Peyer's patch (tissue), 4 donors: Measurements from ENCODE around the gene DNALI1. TPM values are rescaled to one million over a fixed set of nuclear protein-coding genes. Genes with fewer than 3 reads are reported as not detected.

Source experiments
- DNase-seq, 3 donors: peaks; one replicate each; pipeline ENCODE4 v3.0.0-alpha.2; 2017 to 2019
- H3K27ac ChIP-seq, 4 donors: fragments of 200-600 bp; sonication (generic); one replicate each; pipeline ENCODE4 v1.5.1; 2016 to 2019
- H3K27me3 ChIP-seq, 2 donors: fragments of 200-600 bp; sonication (generic); one replicate each; pipeline ENCODE4 v1.5.1; 2019
- H3K36me3 ChIP-seq, 3 donors: fragments of 200-600 bp; sonication (generic); one replicate each; pipeline ENCODE4 v1.5.1; 2016 to 2019
- H3K4me1 ChIP-seq, 4 donors: fragments of 200-600 bp; sonication (generic); one replicate each; pipeline ENCODE4 v1.5.1; 2016 to 2019
- H3K4me3 ChIP-seq, 4 donors: fragments of 200-600 bp; sonication (generic); 1 replicate in 3 of 4; 2 replicates in 1 of 4; pipeline ENCODE4 v1.5.1; 2016 to 2019; ENCODE audit warnings: mild to moderate bottlenecking in 1 of 4
- H3K9me3 ChIP-seq, 4 donors: fragments of 200-600 bp; sonication (generic); one replicate each; pipeline ENCODE4 v1.5.1; 2016 to 2019; ENCODE audit warnings: mild to moderate bottlenecking in 1 of 4
- POLR2A ChIP-seq, 2 donors: fragments of 450-650 bp; IDR thresholded peaks; one replicate each; pipeline ENCODE4 v1.5.1; 2017; ENCODE audit warnings: antibody characterized with exemption in 2 of 2, mild to moderate bottlenecking in 2 of 2, moderate library complexity in 2 of 2
- total RNA-seq, 4 donors: library from RNA; depleted of rRNA; stranded (reverse); fragments of >200 nt; gene quantifications; one replicate each; pipeline ENCODE4 v1.1.0, GENCODE V29; 2016
- TF ChIP-seq, protein P1 (sequence below), 6 experiments: fragments of 450-650 bp in 4 of 6; fragments of 200-600 bp in 2 of 6; sonication (generic) in 1 of 6; IDR thresholded peaks; one replicate each; pipeline ENCODE4 v1.5.1; 2017 to 2019; ENCODE audit warnings: antibody characterized with exemption in 6 of 6, mild to moderate bottlenecking in 3 of 6, moderate library complexity in 1 of 6

The DNALI1 gene
- total RNA-seq, 4 donors from 2014 or later, result 1.7 to 7.9 (median 3.7) TPM

DNA sequence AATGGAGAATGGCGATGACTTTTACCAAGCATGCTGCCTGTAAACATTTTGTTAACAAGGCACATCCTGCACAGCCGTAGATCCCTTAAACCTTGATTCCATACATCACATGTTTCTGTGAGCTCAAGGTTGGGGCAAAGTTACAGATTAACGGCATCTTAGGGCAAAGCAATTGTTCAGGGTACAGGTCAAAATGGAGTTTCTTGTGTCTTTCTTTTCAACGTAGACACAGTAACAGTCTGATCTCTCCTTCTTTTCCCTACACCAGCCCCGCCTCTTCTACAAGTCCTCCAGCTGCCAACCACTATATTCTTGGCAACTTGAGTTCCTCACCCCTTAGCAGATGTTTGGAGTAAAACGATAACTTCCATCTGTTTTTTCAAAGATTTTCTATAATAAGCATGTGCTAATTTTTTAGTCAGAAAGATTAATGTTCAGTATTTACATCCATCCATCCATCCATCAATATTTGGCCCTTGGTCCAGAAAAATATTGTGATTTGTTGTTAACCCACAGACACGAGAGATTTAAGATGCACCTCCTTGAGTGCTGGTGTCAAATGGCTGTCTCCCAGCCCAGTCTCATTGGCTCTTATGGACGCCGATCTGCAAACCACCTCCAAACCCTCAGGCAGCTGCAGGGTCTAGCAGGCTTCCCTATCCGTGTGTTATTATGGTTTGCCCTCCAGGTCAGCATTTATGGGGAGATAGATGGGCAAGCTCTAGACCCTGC lies 3.8 kb downstream of the DNALI1 start:
- no peaks in the 10 kb centered on the region for H3K27me3 ChIP-seq
- peaks cover 0 to 8% (median 0%) of the 10 kb centered on the region in 3 donors for H3K36me3 ChIP-seq
- H3K9me3 ChIP-seq, result no peaks in the 10 kb centered on the region
- no peak for DNase-seq
- H3K4me3 ChIP-seq, result no peak overlapping the region
- H3K27ac ChIP-seq, result no peak overlapping the region
- peaks cover 0 to 6% (median 0%) of the 10 kb centered on the region in 4 donors for H3K4me1 ChIP-seq
- no peak for TF ChIP-seq POLR2A (IDR thresholded peaks at IDR 0.05)

DNA sequence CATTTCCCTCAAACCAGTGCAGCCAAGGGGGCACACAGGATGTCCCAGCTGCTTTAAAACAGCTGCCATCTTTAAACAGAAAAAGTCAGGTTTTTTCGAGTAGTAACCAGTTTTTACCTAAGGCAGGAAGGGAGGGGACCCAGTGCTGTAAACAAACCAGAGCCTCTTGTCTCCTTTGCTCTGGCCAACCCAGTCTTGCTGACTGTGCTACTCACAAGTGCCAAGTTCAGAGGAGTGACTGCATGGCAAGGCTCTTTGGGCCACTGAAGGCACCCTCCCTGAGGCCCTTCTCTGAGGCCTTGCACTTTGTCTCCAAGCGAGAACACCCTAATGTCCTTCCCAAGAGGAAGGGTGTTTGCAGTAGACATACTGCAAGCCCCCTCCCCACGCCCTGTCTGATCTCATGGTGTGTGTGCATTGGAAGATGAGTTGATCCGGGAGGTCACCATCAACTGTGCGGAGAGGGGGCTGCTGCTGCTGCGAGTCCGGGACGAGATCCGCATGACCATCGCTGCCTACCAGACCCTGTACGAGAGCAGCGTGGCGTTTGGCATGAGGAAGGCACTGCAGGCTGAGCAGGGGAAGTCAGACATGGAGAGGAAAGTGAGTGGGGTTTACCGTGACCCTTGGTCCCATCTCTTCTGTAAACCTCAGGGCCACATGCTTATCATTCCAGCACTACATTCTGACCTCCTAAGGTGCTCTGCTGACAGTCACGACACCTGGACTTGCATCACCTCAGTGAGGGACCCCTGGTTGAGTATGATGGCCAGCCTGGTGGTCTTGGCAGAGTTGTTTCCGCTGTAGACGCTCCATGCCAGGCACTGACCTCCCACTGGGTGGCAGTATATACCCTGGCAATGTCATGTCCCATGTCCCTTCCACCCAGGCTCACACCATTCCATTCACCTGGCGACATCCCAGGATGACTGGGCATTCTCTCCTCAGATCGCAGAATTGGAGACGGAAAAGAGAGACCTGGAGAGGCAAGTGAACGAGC lies 4.7 kb downstream of the DNALI1 start:
- no peak overlapping the region for H3K27ac ChIP-seq
- TF ChIP-seq, protein P1, sequence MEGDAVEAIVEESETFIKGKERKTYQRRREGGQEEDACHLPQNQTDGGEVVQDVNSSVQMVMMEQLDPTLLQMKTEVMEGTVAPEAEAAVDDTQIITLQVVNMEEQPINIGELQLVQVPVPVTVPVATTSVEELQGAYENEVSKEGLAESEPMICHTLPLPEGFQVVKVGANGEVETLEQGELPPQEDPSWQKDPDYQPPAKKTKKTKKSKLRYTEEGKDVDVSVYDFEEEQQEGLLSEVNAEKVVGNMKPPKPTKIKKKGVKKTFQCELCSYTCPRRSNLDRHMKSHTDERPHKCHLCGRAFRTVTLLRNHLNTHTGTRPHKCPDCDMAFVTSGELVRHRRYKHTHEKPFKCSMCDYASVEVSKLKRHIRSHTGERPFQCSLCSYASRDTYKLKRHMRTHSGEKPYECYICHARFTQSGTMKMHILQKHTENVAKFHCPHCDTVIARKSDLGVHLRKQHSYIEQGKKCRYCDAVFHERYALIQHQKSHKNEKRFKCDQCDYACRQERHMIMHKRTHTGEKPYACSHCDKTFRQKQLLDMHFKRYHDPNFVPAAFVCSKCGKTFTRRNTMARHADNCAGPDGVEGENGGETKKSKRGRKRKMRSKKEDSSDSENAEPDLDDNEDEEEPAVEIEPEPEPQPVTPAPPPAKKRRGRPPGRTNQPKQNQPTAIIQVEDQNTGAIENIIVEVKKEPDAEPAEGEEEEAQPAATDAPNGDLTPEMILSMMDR (IDR thresholded peaks at IDR 0.05), result peak in 4 of 6 experiments; percentile 31 to 40 (median 36)
- TF ChIP-seq POLR2A (IDR thresholded peaks at IDR 0.05), result no peak
- no peaks in the 10 kb centered on the region for H3K9me3 ChIP-seq
- no peaks in the 10 kb centered on the region for H3K27me3 ChIP-seq
- H3K4me1 ChIP-seq, result peaks cover 0 to under 1% (median 0%) of the 10 kb centered on the region in 4 donors
- DNase-seq, result peak in 1 of 3 donors; percentile 48
- H3K4me3 ChIP-seq, result no peak overlapping the region
- peaks cover 0 to 16% (median 0%) of the 10 kb centered on the region in 3 donors for H3K36me3 ChIP-seq

DNA sequence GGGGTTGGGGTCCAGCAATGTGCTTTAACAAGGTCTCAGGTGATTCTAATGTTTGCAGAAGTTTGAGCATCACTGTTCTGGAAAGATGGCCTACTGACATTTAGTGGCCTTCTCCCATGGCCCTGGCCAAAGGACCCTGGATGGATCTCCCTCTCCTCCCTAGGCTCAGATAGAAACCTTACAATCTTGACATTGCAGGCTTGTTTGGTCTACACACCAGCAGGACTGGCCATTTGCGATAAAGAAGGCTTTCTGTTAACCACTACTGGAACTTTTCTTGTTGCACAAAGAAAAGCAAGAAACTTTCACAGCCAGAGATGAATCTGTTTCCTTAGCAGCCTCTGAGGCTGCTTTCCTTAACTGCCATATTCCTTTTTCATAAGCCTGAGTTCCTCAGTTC lies 6.2 kb downstream of the DNALI1 start:
- no peaks in the 10 kb centered on the region for H3K9me3 ChIP-seq
- H3K36me3 ChIP-seq, result peaks cover 0 to 32% (median 0%) of the 10 kb centered on the region in 3 donors
- no peaks in the 10 kb centered on the region for H3K27me3 ChIP-seq
- no peak overlapping the region for H3K27ac ChIP-seq
- no peak overlapping the region for H3K4me3 ChIP-seq
- H3K4me1 ChIP-seq, result no peaks in the 10 kb centered on the region
- no peak for TF ChIP-seq POLR2A (IDR thresholded peaks at IDR 0.05)
- TF ChIP-seq, protein P1 (IDR thresholded peaks at IDR 0.05), result no peak
- DNase-seq, result no peak

DNA sequence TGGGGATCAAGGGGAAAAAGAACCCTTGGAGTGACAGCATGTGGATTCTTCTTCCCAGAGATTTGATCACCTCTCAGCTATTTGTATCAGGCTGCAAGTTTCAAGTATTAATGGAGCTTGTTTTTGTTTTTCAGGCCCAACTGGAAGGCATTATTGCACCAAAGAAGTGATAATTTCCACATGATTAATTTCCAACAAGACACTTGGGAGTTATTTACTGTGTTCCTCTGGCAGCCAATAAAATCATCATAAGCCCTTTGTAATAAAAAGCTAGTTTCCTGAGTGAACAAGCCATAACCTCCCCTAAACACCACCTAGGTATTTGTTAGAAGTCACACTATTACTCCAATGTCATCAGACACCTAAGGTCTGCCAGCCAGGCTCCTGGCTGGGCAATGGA lies 8.2 kb downstream of the DNALI1 start:
- Histone ChIP-seq H3K4me1 (no peaks in the 10 kb centered on the region), H3K4me3 (no peak overlapping the region), H3K27ac (no peak overlapping the region), H3K27me3 (no peaks in the 10 kb centered on the region), H3K36me3 (peaks cover 0 to 51% (median 2%) of the 10 kb centered on the region in 3 donors), H3K9me3 (no peaks in the 10 kb centered on the region)
- TF ChIP-seq, protein P1 (IDR thresholded peaks at IDR 0.05), result no peak
- no peak for TF ChIP-seq POLR2A (IDR thresholded peaks at IDR 0.05)
- DNase-seq, result no peak

DNA sequence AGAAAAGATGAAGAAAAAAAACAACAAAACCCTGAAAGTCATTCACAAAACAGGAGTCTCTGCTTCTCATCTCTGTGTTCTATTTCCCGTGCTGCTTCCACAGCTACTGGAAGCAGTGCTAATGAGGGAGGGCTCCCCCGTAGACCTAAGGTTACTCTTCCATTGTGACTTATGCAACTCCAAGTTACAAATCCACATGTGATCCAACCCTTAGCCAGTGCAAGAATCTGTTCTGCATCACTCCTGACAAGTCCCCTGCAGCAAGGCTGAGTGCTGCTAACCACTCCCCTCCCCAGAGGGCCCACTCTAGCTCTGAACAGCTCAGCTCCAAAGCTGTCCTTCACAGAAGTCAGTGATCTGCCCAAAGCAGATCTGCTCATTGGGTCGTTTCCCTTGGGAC lies 10.3 kb downstream of the DNALI1 start:
- H3K27ac ChIP-seq, result peak overlapping the region in 1 of 4 donors; percentile 28
- H3K36me3 ChIP-seq, result peaks cover 0 to 71% (median 2%) of the 10 kb centered on the region in 3 donors
- DNase-seq, result no peak
- H3K4me1 ChIP-seq, result no peaks in the 10 kb centered on the region
- H3K27me3 ChIP-seq, result no peaks in the 10 kb centered on the region
- H3K4me3 ChIP-seq, result no peak overlapping the region
- TF ChIP-seq, protein P1 (IDR thresholded peaks at IDR 0.05), result no peak
- TF ChIP-seq POLR2A (IDR thresholded peaks at IDR 0.05), result no peak
- H3K9me3 ChIP-seq, result no peaks in the 10 kb centered on the region
